ENCODE measurements around the gene HERPUD2. TPM values are rescaled to one million over a fixed set of nuclear protein-coding genes. Genes with fewer than 3 reads are reported as not detected.
"Not testable (repeated sequence)": the region's sequence is repeated elsewhere in the genome, so short reads cannot be mapped to it uniquely, and the experiment has no call there.

The HERPUD2 gene
- total RNA-seq, 4 donors from 2014 or later: 17.6 to 118 (median 37.7) TPM

DNA sequence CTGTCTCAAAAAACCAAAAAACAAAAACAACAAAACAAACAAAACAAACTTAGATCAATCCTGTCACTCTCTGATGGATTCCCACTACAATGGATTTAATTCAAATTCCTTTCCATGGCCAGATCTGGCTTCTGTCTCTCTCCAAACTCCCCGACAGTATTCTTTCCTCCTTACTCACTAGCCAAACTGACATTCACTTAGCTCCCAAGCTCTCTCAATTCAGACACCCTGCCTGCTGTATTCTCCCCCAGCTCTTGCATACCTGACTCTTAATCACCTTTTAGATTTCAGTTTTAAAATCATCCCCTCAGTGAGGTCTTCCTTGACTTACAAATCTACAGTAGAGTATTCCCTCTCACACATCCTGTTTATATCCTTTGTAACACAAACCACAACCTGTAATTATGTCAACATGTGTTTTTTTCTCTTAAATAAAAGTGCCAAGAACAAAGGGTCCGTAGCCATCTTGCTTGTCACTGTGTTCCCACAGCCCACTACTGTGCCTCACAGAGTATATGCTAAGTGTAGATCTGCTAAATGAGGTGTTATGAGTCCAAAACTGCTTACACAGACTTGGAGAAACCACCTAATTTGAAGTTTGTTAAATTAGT lies 14.4 kb downstream of the HERPUD2 start:
- in situ Hi-C loops (cut with MboI; ENCODE audit: low pct_ligation_motif_present in 1 of 4, low pct_unique_long_range_greater_than_20kb in 1 of 4, low sequenced_read_pairs in 3 of 4): no loop called here
- intact Hi-C loops (cut with DNase I; ENCODE audit: low total_unique reads): no loop called here
- Histone ChIP-seq H3K27ac (no peak overlapping the region), H3K4me1 (peaks cover 0 to 7% (median 3%) of the 10 kb centered on the region in 4 donors), H3K4me3 (no peak overlapping the region), H3K9me3 (no peaks in the 10 kb centered on the region), H3K27me3 (no peaks in the 10 kb centered on the region), H3K36me3 (no peaks in the 10 kb centered on the region)
- TF ChIP-seq, protein P1, sequence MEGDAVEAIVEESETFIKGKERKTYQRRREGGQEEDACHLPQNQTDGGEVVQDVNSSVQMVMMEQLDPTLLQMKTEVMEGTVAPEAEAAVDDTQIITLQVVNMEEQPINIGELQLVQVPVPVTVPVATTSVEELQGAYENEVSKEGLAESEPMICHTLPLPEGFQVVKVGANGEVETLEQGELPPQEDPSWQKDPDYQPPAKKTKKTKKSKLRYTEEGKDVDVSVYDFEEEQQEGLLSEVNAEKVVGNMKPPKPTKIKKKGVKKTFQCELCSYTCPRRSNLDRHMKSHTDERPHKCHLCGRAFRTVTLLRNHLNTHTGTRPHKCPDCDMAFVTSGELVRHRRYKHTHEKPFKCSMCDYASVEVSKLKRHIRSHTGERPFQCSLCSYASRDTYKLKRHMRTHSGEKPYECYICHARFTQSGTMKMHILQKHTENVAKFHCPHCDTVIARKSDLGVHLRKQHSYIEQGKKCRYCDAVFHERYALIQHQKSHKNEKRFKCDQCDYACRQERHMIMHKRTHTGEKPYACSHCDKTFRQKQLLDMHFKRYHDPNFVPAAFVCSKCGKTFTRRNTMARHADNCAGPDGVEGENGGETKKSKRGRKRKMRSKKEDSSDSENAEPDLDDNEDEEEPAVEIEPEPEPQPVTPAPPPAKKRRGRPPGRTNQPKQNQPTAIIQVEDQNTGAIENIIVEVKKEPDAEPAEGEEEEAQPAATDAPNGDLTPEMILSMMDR (IDR thresholded peaks at IDR 0.05): no peak
- TF ChIP-seq EP300 (IDR thresholded peaks at IDR 0.05; ENCODE audit: low read depth): no peak
- no peak for TF ChIP-seq POLR2AphosphoS5 (IDR thresholded peaks at IDR 0.05)
- no peak for TF ChIP-seq POLR2A (IDR thresholded peaks at IDR 0.05)
- 78 to 92% methylated on average over 2 of the region's 2 CpGs for WGBS, 2 donors (ENCODE audit: low coverage in 1 of 2)
- no peak for DNase-seq

DNA sequence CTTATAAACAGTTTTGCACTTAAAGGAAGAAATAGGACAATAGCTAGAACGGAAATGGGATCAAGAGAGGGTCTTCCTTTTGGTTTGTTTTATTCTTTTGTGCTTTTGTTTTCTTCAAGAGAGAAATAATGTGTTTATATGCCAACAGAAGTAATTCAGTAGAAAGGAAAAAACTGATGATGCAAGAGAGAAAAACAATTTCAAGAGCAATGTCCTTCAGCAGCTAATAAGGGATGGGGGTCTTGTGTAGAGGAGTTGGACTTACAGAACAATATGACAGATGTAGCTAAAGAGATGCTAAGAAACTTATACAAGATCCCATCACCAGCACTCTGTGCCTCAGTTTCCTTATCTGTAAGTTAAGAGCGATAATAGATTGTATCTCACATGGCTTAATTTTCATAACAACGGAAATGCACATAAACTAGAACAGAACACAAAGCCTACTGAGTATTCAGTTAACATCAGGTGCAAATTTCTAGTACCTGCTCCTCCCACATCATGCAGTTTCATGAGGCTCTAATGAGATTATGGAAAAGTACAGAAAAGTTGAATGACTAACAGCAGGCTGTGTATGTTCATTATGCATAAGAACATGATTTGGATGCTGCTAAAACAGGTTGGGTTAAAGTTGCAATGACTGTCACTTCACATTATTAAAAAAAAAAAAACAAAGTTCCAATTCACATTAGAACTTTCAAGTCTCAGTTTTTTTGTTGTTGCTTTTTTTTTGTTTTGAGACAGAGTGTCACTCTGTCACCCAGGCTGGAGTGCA lies 17.2 kb downstream of the HERPUD2 start:
- 89 to 93% methylated on average over 1 to 3 of the region's 3 CpGs for WGBS, 2 donors (ENCODE audit: low coverage in 1 of 2)

DNA sequence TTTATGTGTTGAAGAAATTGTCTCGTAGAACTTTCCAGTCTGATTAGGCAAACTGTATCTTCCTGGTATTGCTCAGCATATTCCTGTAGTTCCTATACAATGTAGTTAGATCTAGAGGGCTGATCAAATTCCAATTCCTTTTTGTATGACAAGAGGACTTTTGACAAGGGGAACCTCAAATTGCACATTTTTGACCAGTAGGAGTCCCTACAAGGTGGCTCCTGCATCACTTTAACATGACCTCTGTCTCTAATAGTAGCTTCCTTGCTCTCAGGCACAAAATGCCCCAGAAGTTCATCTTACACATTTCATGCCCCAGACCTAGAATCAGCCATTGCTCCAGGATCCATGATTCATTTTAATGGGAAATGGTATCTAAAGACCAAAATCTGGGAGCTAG lies 18.7 kb downstream of the HERPUD2 start:
- Histone ChIP-seq H3K36me3 (no peaks in the 10 kb centered on the region), H3K4me1 (peaks cover 0 to 5% (median under 1%) of the 10 kb centered on the region in 4 donors), H3K27me3 (no peaks in the 10 kb centered on the region), H3K4me3 (no peak overlapping the region), H3K9me3 (no peaks in the 10 kb centered on the region), H3K27ac (no peak overlapping the region)
- 61 to 64% methylated on average over 1 of the region's 1 CpG for WGBS, 2 donors (ENCODE audit: low coverage in 1 of 2)
- intact Hi-C loops (cut with DNase I; ENCODE audit: low total_unique reads): no loop called here
- no peak for TF ChIP-seq EP300 (IDR thresholded peaks at IDR 0.05; ENCODE audit: low read depth)
- TF ChIP-seq, protein P1 (IDR thresholded peaks at IDR 0.05): no peak
- no peak for TF ChIP-seq POLR2AphosphoS5 (IDR thresholded peaks at IDR 0.05)
- TF ChIP-seq POLR2A (IDR thresholded peaks at IDR 0.05): no peak
- DNase-seq: no peak
- in situ Hi-C loops (cut with MboI; ENCODE audit: low pct_ligation_motif_present in 1 of 4, low pct_unique_long_range_greater_than_20kb in 1 of 4, low sequenced_read_pairs in 3 of 4): no loop called here

More for the DNA sequence above, 17.2 kb downstream of the HERPUD2 start:
- intact Hi-C loops (cut with DNase I; ENCODE audit: low total_unique reads): no loop called here
- H3K4me1 ChIP-seq: peaks cover 0 to 7% (median 3%) of the 10 kb centered on the region in 4 donors
- H3K27me3 ChIP-seq: no peaks in the 10 kb centered on the region
- H3K4me3 ChIP-seq: no peak overlapping the region
- H3K36me3 ChIP-seq: no peaks in the 10 kb centered on the region
- in situ Hi-C loops (cut with MboI; ENCODE audit: low pct_ligation_motif_present in 1 of 4, low pct_unique_long_range_greater_than_20kb in 1 of 4, low sequenced_read_pairs in 3 of 4): no loop called here
- no peak overlapping the region for H3K27ac ChIP-seq
- TF ChIP-seq POLR2A (IDR thresholded peaks at IDR 0.05): no peak
- no peak for TF ChIP-seq EP300 (IDR thresholded peaks at IDR 0.05; ENCODE audit: low read depth)
- TF ChIP-seq POLR2AphosphoS5 (IDR thresholded peaks at IDR 0.05): no peak
- TF ChIP-seq, protein P1 (IDR thresholded peaks at IDR 0.05): no peak
- H3K9me3 ChIP-seq: no peaks in the 10 kb centered on the region
- DNase-seq: no peak

DNA sequence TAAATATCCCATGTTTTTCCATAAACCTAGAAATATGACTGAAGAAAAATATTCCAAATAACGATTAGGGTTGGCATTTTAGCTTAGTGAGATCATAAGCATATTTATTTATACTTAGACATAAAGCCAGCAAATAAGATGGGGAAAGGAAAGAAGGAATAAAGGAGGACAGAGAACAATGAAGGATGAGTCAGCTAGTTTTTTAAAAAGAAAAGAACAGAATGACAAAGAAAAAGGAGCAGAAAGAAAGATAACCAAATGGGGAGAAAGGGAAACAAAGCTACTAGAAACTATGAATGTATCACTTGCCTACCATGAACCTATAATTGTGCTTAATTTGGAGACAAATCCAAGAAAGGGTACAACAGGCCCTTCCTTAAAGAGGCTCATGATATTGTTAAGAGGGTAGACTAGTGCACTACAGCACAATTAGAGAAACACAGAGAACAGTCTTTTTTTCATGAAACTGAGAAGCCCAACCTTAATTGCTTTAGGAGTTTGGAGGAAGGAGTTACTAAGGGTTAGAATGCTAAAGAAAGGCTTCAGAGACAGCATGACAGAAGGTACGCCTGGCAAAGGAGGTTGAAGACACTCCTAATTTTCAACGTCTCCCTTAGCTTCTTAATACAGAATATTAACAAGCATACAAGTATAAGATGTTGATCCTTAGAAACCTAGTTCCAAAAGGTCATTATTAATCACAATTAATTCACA lies 23.9 kb downstream of the HERPUD2 start:
- no peak overlapping the region for H3K27ac ChIP-seq
- H3K9me3 ChIP-seq: no peaks in the 10 kb centered on the region
- WGBS, 2 donors (ENCODE audit: low coverage in 1 of 2): 86 to 87% methylated on average over 3 of the region's 3 CpGs
- TF ChIP-seq EP300 (IDR thresholded peaks at IDR 0.05; ENCODE audit: low read depth) (no peak), POLR2AphosphoS5 (IDR thresholded peaks at IDR 0.05) (no peak), POLR2A (IDR thresholded peaks at IDR 0.05) (no peak)
- TF ChIP-seq, protein P1 (IDR thresholded peaks at IDR 0.05): no peak
- no peaks in the 10 kb centered on the region for H3K4me1 ChIP-seq
- intact Hi-C loops (cut with DNase I; ENCODE audit: low total_unique reads) (no loop called here), in situ Hi-C loops (cut with MboI; ENCODE audit: low pct_ligation_motif_present in 1 of 4, low pct_unique_long_range_greater_than_20kb in 1 of 4, low sequenced_read_pairs in 3 of 4) (no loop called here)
- H3K4me3 ChIP-seq: no peak overlapping the region
- no peaks in the 10 kb centered on the region for H3K27me3 ChIP-seq
- H3K36me3 ChIP-seq: peaks cover 0 to 30% (median 14%) of the 10 kb centered on the region in 4 donors
- DNase-seq: no peak

DNA sequence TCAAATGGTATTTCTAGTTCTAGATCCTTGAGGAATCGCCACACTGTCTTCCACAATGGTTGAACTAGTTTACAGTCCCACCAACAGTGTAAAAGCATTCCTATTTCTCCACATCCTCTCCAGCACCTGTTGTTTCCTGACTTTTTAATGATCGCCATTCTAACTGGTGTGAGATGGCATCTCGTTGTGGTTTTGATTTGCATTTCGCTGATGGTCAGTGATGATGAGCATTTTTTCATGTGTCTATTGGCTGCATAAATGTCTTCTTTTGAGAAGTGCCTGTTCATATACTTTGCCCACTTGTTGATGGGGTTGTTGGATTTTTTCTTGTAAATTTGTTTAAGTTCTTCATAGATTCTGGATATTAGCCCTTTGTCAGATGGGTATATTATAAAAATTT lies 34.5 kb downstream of the HERPUD2 start:
- H3K4me1 ChIP-seq; intact Hi-C loops (cut with DNase I; ENCODE audit: low total_unique reads); H3K9me3 ChIP-seq; H3K27ac ChIP-seq; in situ Hi-C loops (cut with MboI; ENCODE audit: low pct_ligation_motif_present in 1 of 4, low pct_unique_long_range_greater_than_20kb in 1 of 4, low sequenced_read_pairs in 3 of 4); H3K4me3 ChIP-seq; DNase-seq; H3K27me3 ChIP-seq: not testable (repeated sequence)
- 98 to 100% methylated on average over 3 to 4 of the region's 4 CpGs for WGBS, 2 donors (ENCODE audit: low coverage in 1 of 2)
- H3K36me3 ChIP-seq: peaks cover 0 to 17% (median 5%) of the 10 kb centered on the region in 4 donors

Data from transverse colon (tissue), 4 donors.